Measurements from ENCODE around the gene TRIM29. TPM values are rescaled to one million over a fixed set of nuclear protein-coding genes. Genes with fewer than 3 reads are reported as not detected.

The TRIM29 gene
- total and polyA plus RNA-seq, 2 of the 13 experiments (the other 11 are each of a cell fraction or from before 2014, with no cell fraction given), result 0.86 TPM

DNA sequence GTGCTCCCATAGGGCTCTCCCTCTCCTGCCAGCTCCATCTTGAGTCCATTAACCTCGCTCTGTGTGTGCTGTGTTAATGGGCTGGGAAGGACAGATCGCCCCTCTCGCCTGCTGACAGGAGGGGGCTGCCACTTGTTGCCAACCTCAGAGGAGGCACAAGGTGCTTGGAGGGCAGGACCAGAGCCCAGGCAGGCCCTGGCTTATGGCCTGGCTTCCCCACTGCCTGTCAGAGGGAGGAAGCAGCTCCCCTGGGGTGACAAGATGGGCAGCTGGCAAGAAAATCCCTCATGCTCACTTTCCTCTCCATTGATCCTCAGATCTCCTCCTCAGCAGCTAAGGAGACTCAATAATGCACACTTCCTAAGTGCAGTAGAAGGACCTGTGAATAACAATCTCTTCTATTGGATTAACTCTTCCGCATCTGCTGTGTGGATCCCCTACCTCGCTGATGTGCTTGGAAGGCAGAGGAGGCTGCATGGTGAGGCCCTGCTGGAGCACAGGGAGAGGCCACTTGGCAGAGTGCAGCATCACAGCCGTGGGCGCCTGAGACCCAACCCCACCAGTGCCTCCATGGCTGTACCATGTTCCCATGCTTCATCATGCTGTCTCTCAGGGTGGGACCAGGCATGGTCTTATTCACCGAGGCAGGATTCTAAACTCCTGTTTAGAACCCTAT is 70.3 kb downstream of the TRIM29 start (continued):
- TF ChIP-seq AFF4 (CRISPR knock-in tag; IDR thresholded peaks at IDR 0.05) (no peak), ZNF180 (CRISPR knock-in tag; IDR thresholded peaks at IDR 0.05; ENCODE audit: borderline replicate concordance, low read depth) (no peak), CBX2 (IDR thresholded peaks at IDR 0.05; ENCODE audit: low read depth, low read length) (no peak), CBX2 (CRISPR knock-in tag; IDR thresholded peaks at IDR 0.05; ENCODE audit: low read depth) (no peak), ZC3H13 (CRISPR knock-in tag; IDR thresholded peaks at IDR 0.05) (no peak)

GRCh38 chr11:120066738-120067437 is 71.0 kb downstream of the TRIM29 start:
- no peak for ATAC-seq
- H3K4me3 ChIP-seq (replicated peaks in 1 of 3; ENCODE audit: insufficient read depth in 1 of 3, low read depth in 2 of 3, low read length in 3 of 3), result no peak overlapping the region
- in situ Hi-C loops (cut with HindIII; ENCODE audit: extremely low pct_ligation_motif_present, low pct_unique_long_range_greater_than_20kb), result no loop called here
- H3K4me1 ChIP-seq (ENCODE audit: insufficient read depth, low read length), result no peaks in the 10 kb centered on the region
- H3K9ac ChIP-seq (ENCODE audit: insufficient read depth, low read depth, low read length), result no peak overlapping the region
- intact Hi-C loops (cut with micrococcal nuclease; ENCODE audit: unreplicated experiment), result no loop called here
- no peak overlapping the region for H2AFZ ChIP-seq (ENCODE audit: low read length)
- H3K79me2 ChIP-seq (ENCODE audit: insufficient read depth, low read length), result no peaks in the 10 kb centered on the region
- ChIA-PET CTCF (ENCODE audit: low intra/inter-chr PET ratio, low total read pairs) (no interaction called here), POLR2A (no interaction called here)
- no peak for DNase-seq (ENCODE audit: low spot score)
- no peak overlapping the region for H3K27ac ChIP-seq (ENCODE audit: extremely low read length, insufficient read depth, low read length)
- no peak overlapping the region for H3K4me2 ChIP-seq (ENCODE audit: low read depth, low read length)
- WGBS (ENCODE audit: low lambda C conversion rate), result 0% methylated on average over 10 of the region's 11 CpGs
- TF ChIP-seq KAT2B (IDR thresholded peaks at IDR 0.05; ENCODE audit: borderline replicate concordance, low read depth, low read length) (no peak), REL (CRISPR knock-in tag; conservative IDR thresholded peaks at IDR 0.05) (no peak)
- TF ChIP-seq, protein P1, sequence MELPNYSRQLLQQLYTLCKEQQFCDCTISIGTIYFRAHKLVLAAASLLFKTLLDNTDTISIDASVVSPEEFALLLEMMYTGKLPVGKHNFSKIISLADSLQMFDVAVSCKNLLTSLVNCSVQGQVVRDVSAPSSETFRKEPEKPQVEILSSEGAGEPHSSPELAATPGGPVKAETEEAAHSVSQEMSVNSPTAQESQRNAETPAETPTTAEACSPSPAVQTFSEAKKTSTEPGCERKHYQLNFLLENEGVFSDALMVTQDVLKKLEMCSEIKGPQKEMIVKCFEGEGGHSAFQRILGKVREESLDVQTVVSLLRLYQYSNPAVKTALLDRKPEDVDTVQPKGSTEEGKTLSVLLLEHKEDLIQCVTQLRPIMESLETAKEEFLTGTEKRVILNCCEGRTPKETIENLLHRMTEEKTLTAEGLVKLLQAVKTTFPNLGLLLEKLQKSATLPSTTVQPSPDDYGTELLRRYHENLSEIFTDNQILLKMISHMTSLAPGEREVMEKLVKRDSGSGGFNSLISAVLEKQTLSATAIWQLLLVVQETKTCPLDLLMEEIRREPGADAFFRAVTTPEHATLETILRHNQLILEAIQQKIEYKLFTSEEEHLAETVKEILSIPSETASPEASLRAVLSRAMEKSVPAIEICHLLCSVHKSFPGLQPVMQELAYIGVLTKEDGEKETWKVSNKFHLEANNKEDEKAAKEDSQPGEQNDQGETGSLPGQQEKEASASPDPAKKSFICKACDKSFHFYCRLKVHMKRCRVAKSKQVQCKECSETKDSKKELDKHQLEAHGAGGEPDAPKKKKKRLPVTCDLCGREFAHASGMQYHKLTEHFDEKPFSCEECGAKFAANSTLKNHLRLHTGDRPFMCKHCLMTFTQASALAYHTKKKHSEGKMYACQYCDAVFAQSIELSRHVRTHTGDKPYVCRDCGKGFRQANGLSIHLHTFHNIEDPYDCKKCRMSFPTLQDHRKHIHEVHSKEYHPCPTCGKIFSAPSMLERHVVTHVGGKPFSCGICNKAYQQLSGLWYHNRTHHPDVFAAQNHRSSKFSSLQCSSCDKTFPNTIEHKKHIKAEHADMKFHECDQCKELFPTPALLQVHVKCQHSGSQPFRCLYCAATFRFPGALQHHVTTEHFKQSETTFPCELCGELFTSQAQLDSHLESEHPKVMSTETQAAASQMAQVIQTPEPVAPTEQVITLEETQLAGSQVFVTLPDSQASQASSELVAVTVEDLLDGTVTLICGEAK (IDR thresholded peaks at IDR 0.05), result no peak
- TF ChIP-seq, protein P1 (CRISPR knock-in tag; IDR thresholded peaks at IDR 0.05), result no peak
- no peaks in the 10 kb centered on the region for H3K9me3 ChIP-seq (ENCODE audit: low read length)
- no peaks in the 10 kb centered on the region for H3K36me3 ChIP-seq (replicated peaks in 1 of 2; ENCODE audit: control insufficient read depth in 1 of 2, insufficient read depth in 2 of 2, low read length in 2 of 2)
- FAIRE-seq, result no peak
- H3K27me3 ChIP-seq (ENCODE audit: control insufficient read depth in 1 of 2, insufficient read depth in 2 of 2, low read length in 2 of 2), result peaks cover 5 to 56% of the 10 kb centered on the region in 2 experiments; a peak in 4 of 5 replicates
- BruUV-seq (replicated peaks), result no TSS peak
- H4K20me1 ChIP-seq (ENCODE audit: insufficient read depth, low read length), result no peaks in the 10 kb centered on the region

All from HepG2 (cell line).